IMR-90 (cell line): ENCODE measurements around the gene CNTN5. TPM values are rescaled to one million over a fixed set of nuclear protein-coding genes. Genes with fewer than 3 reads are reported as not detected.

Experiments used
- ATAC-seq: fragments of 200-7000 bp; cut with Tn5 transposase; 2 replicates; pipeline ENCODE4 v1.9.1; 2020; ENCODE audit warnings: low read depth, mild to moderate bottlenecking, moderate library complexity
- BruUV-seq: library from RNA; stranded (reverse); fragments of 400-500 nt; replicated peaks from 2 replicates; lab custom pipeline; 2021; lab: Mats Ljungman, UMichigan
- CTCF ChIA-PET: fragments of 300-600 bp; formaldehyde crosslinking; extraction: SDS; loops from one replicate; lab custom pipeline; 2021; ENCODE audit warnings: antibody characterized with exemption; lab: Yijun Ruan, JAX
- POLR2A ChIA-PET: fragments of 300-600 bp; sonication (Branson Sonifier 250); formaldehyde crosslinking; loops from one replicate; lab custom pipeline; 2022; ENCODE audit warnings: antibody characterized with exemption; ENCODE audit not compliant: unreplicated experiment; lab: Charles Lee
- DNase-seq: peaks from one replicate; pipeline ENCODE4 v3.0.0; 2013
- H2AFZ ChIP-seq: replicated peaks from 2 replicates; pipeline ENCODE3; 2013; ENCODE audit warnings: low read length, mild to moderate bottlenecking; ENCODE audit not compliant: poor library complexity
- H2AK5ac ChIP-seq: 2 replicates; pipeline ENCODE4 v1.6.1; 2013; ENCODE audit warnings: low read depth, low read length, inconsistent platforms
- H2AK9ac ChIP-seq: replicated peaks from 2 replicates; pipeline ENCODE3; 2013; ENCODE audit warnings: mild to moderate bottlenecking, low read depth, low read length, moderate library complexity; ENCODE audit not compliant: poor library complexity
- H2BK120ac ChIP-seq: 2 replicates; pipeline ENCODE4 v1.6.1; 2013; ENCODE audit warnings: low read depth, low read length, inconsistent platforms
- H2BK15ac ChIP-seq: 3 replicates; pipeline ENCODE4 v1.6.1; 2013; ENCODE audit warnings: low read depth, low read length, inconsistent platforms
- H2BK20ac ChIP-seq: 2 replicates; pipeline ENCODE4 v1.6.1; 2013; ENCODE audit warnings: low read depth, mild to moderate bottlenecking, inconsistent platforms, low read length, moderate library complexity
- H2BK5ac ChIP-seq: 2 replicates; pipeline ENCODE4 v1.6.1; 2013; ENCODE audit warnings: mild to moderate bottlenecking, low read depth, low read length, inconsistent platforms; ENCODE audit not compliant: poor library complexity, severe bottlenecking
- H3K14ac ChIP-seq: replicated peaks from 2 replicates; pipeline ENCODE4 v1.6.1; 2013; ENCODE audit warnings: low read depth, low read length, inconsistent platforms
- H3K18ac ChIP-seq: 2 replicates; pipeline ENCODE4 v1.6.1; 2013; ENCODE audit warnings: low read depth, low read length, control low read depth
- H3K23ac ChIP-seq: 2 replicates; pipeline ENCODE4 v1.6.1; 2013; ENCODE audit warnings: low read depth, low read length, inconsistent platforms
- H3K27ac ChIP-seq: 2 replicates; pipeline ENCODE4 v1.5.1; 2013; ENCODE audit warnings: mild to moderate bottlenecking, control low read depth, low read length; ENCODE audit not compliant: insufficient read depth
- H3K27me3 ChIP-seq: 2 replicates; pipeline ENCODE4 v1.6.1; 2013; ENCODE audit warnings: low read length; ENCODE audit not compliant: control insufficient read depth, insufficient read depth
- H3K36me3 ChIP-seq: 2 replicates; pipeline ENCODE4 v1.6.1; 2013; ENCODE audit warnings: low read length, mixed read lengths; ENCODE audit not compliant: control insufficient read depth, insufficient read depth
- H3K4ac ChIP-seq: 2 replicates; pipeline ENCODE4 v1.6.1; 2013; ENCODE audit warnings: low read depth, low read length, inconsistent platforms
- H3K4me1 ChIP-seq: 2 replicates; pipeline ENCODE4 v1.6.1; 2013; ENCODE audit warnings: low read length, mixed read lengths; ENCODE audit not compliant: control insufficient read depth, insufficient read depth
- H3K4me2 ChIP-seq: 2 replicates; pipeline ENCODE4 v1.6.1; 2013; ENCODE audit warnings: low read depth, mild to moderate bottlenecking, control low read depth, low read length, moderate library complexity
- H3K4me3 ChIP-seq: 2 replicates; pipeline ENCODE4 v1.5.1; 2013; ENCODE audit warnings: low read depth, mild to moderate bottlenecking, control low read depth, low read length, moderate library complexity; ENCODE audit not compliant: insufficient read depth
- H3K56ac ChIP-seq: 2 replicates; pipeline ENCODE4 v1.6.1; 2013; ENCODE audit warnings: low read length, inconsistent platforms; ENCODE audit not compliant: insufficient read depth; ENCODE audit errors: extremely low read depth
- H3K79me1 ChIP-seq, 2 experiments: 2 replicates each; pipeline ENCODE4 v1.6.1; 2013; ENCODE audit warnings: low read length in 2 of 2, inconsistent platforms in 1 of 2, low read depth in 1 of 2
- H3K9ac ChIP-seq: 2 replicates; pipeline ENCODE4 v1.6.1; 2013; ENCODE audit warnings: low read depth, low read length, control low read depth
- H3K9me1 ChIP-seq: 2 replicates; pipeline ENCODE4 v1.6.1; 2013; ENCODE audit warnings: low read length, inconsistent platforms; ENCODE audit not compliant: insufficient read depth
- H3K9me3 ChIP-seq: 2 replicates; pipeline ENCODE4 v1.6.1; 2013; ENCODE audit warnings: low read length; ENCODE audit not compliant: control insufficient read depth, insufficient read depth
- H4K20me1 ChIP-seq: 2 replicates; pipeline ENCODE4 v1.6.1; 2013; ENCODE audit warnings: low read length, inconsistent platforms; ENCODE audit not compliant: insufficient read depth
- H4K5ac ChIP-seq: 2 replicates; pipeline ENCODE4 v1.6.1; 2013; ENCODE audit warnings: mild to moderate bottlenecking, low read depth, low read length, control low read depth
- H4K8ac ChIP-seq, 2 experiments: 2 replicates each; pipeline ENCODE4 v1.6.1; 2013; ENCODE audit warnings: low read depth in 2 of 2, low read length in 2 of 2, control low read depth in 1 of 2, inconsistent platforms in 1 of 2
- H4K91ac ChIP-seq: 2 replicates; pipeline ENCODE4 v1.6.1; 2013; ENCODE audit warnings: low read depth, low read length, inconsistent platforms; ENCODE audit not compliant: insufficient read depth
- BHLHE40 ChIP-seq: fragments of 150-350 bp; IDR thresholded peaks from 2 replicates; pipeline ENCODE4 v1.6.1; 2016; ENCODE audit warnings: mild to moderate bottlenecking, low read depth, low read length
- CEBPB ChIP-seq: IDR thresholded peaks from 2 replicates; pipeline ENCODE4 v1.6.1; 2012; ENCODE audit warnings: low read depth, low read length, improper control_type of control experiment
- CHD1 ChIP-seq: IDR thresholded peaks from 2 replicates; pipeline ENCODE4 v1.6.1; 2012; ENCODE audit warnings: low read depth, low read length, improper control_type of control experiment
- FOS ChIP-seq: fragments of 150-350 bp; IDR thresholded peaks from 2 replicates; pipeline ENCODE4 v1.6.1; 2016; ENCODE audit warnings: low read depth, low read length
- MAFK ChIP-seq: IDR thresholded peaks from 2 replicates; pipeline ENCODE4 v1.6.1; 2012; ENCODE audit warnings: low read depth, low read length, improper control_type of control experiment
- MAZ ChIP-seq: IDR thresholded peaks from 2 replicates; pipeline ENCODE4 v1.6.1; 2012; ENCODE audit warnings: low read depth, mild to moderate bottlenecking, low read length, improper control_type of control experiment, moderate library complexity, borderline replicate concordance
- MXI1 ChIP-seq: IDR thresholded peaks from 2 replicates; pipeline ENCODE4 v1.6.1; 2012; ENCODE audit warnings: low read depth, mild to moderate bottlenecking, low read length, moderate library complexity, borderline replicate concordance
- NFE2L2 ChIP-seq: fragments of 150-350 bp; IDR thresholded peaks from 2 replicates; pipeline ENCODE4 v1.6.1; 2016; ENCODE audit warnings: low read depth, mild to moderate bottlenecking, low read length
- POLR2A ChIP-seq: IDR thresholded peaks from 2 replicates; pipeline ENCODE4 v1.6.1; 2012; ENCODE audit warnings: mild to moderate bottlenecking, low read depth, low read length
- RAD21 ChIP-seq: IDR thresholded peaks from 2 replicates; pipeline ENCODE4 v1.6.1; 2012; ENCODE audit warnings: low read length, improper control_type of control experiment
- RCOR1 ChIP-seq: IDR thresholded peaks from 2 replicates; pipeline ENCODE4 v1.6.1; 2012; ENCODE audit warnings: mild to moderate bottlenecking, low read length, improper control_type of control experiment; ENCODE audit not compliant: insufficient replicate concordance
- RFX5 ChIP-seq: IDR thresholded peaks from 2 replicates; pipeline ENCODE4 v1.8.0; 2012; ENCODE audit warnings: low read depth, mild to moderate bottlenecking, low read length, moderate library complexity
- SMC3 ChIP-seq: fragments of 150-350 bp; IDR thresholded peaks from 2 replicates; pipeline ENCODE4 v1.6.1; 2016; ENCODE audit warnings: low read depth, mild to moderate bottlenecking, antibody characterized with exemption, low read length, moderate library complexity
- WGBS, 2 experiments: methylation state at CpG; one replicate each; pipeline versions ENCODE4 v1.1.5 to v1.1.7; 2013; ENCODE audit warnings: missing lambda C conversion rate in 2 of 2; ENCODE audit not compliant: insufficient read length in 1 of 2; ENCODE audit errors: extremely low coverage in 2 of 2; 5-methylcytosine and 5-hydroxymethylcytosine counted together
- dilution Hi-C: fragments of 300-500 bp; cut with HindIII; formaldehyde crosslinking; loops from one replicate; pipeline ENCODE4 v1.14.3; 2018; ENCODE audit warnings: low sequenced_read_pairs; ENCODE audit not compliant: unreplicated experiment
- in situ Hi-C: fragments of 300-500 bp; cut with MboI; formaldehyde crosslinking; loops from 3 replicates; pipeline ENCODE4 v1.14.3; 2019; ENCODE audit warnings: low sequenced_read_pairs, inconsistent platforms, mixed read lengths
- intact Hi-C: fragments of 100-400 bp; cut with micrococcal nuclease; formaldehyde crosslinking; loops from 2 replicates; pipeline ENCODE4 v1.10.0; 2022
- polyA plus RNA-seq, 3 experiments: library from polyadenylated mRNA; depleted of rRNA; stranded (reverse); fragments of >200 nt; gene quantifications; 2 replicates each; pipeline ENCODE4 v1.2.3, GENCODE V29; 2012; ENCODE audit warnings: low replicate concordance in 1 of 3
- total RNA-seq: library from RNA; depleted of rRNA; stranded (reverse); fragments of >200 nt; gene quantifications from 2 replicates; pipeline ENCODE4 v1.2.3, GENCODE V29; 2012
- TF ChIP-seq, protein P1 (sequence below): fragments of 150-350 bp; IDR thresholded peaks from 2 replicates; pipeline ENCODE4 v1.6.1; 2017; ENCODE audit warnings: mild to moderate bottlenecking, antibody characterized with exemption, low read length, low read depth
- TF ChIP-seq, protein P2 (sequence below): conservative IDR thresholded peaks from 2 replicates; pipeline ENCODE4 v1.5.1; 2012; ENCODE audit warnings: mild to moderate bottlenecking, low read depth, low read length, improper control_type of control experiment
- TF ChIP-seq, protein P3 (sequence below): fragments of 150-350 bp; IDR thresholded peaks from 2 replicates; pipeline ENCODE4 v1.6.1; 2016; ENCODE audit warnings: low read depth, mild to moderate bottlenecking, low read length, moderate library complexity, borderline replicate concordance

Gene CNTN5
- total and polyA plus RNA-seq, 2 of the 4 experiments (the other 2 are of a cell fraction), result not detected

DNA sequence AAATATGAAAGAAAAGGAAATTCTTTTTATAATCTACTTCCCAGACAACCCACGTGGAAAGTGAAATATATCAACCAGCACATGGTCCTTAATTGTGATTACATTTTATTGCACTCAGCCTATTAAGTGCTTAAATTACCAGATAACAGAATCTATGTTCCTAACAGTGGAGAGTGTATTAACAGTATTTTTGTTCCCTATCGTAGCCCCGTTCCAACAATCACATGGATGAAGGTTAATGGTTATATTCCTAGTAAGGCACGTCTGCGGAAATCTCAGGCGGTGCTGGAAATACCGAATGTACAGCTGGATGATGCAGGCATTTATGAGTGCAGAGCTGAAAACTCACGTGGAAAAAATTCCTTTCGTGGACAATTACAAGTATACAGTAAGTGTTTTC, 1040.3 kb downstream of the CNTN5 start:
- no TSS peak for BruUV-seq
- no peaks in the 10 kb centered on the region for H3K4me1 ChIP-seq
- dilution Hi-C loops (no loop called here), in situ Hi-C loops (no loop called here), intact Hi-C loops (no loop called here)
- ChIA-PET CTCF (no interaction called here), POLR2A (no interaction called here)
- H2BK120ac ChIP-seq, result no peak overlapping the region
- H3K4me3 ChIP-seq, result no peak overlapping the region
- no peak for ATAC-seq
- peaks cover 3% of the 10 kb centered on the region; the same call in 1 of the 2 replicates for H3K9me3 ChIP-seq
- no peak overlapping the region for H4K91ac ChIP-seq
- H3K36me3 ChIP-seq, result no peaks in the 10 kb centered on the region
- H2BK5ac ChIP-seq, result no peak overlapping the region
- no peak overlapping the region for H3K23ac ChIP-seq
- H2AK5ac ChIP-seq, result no peak overlapping the region
- H3K79me1 ChIP-seq, result no peaks in the 10 kb centered on the region
- H3K27me3 ChIP-seq, result no peaks in the 10 kb centered on the region
- no peak overlapping the region for H4K5ac ChIP-seq
- H4K8ac ChIP-seq, result no peak overlapping the region
- TF ChIP-seq, protein P1, sequence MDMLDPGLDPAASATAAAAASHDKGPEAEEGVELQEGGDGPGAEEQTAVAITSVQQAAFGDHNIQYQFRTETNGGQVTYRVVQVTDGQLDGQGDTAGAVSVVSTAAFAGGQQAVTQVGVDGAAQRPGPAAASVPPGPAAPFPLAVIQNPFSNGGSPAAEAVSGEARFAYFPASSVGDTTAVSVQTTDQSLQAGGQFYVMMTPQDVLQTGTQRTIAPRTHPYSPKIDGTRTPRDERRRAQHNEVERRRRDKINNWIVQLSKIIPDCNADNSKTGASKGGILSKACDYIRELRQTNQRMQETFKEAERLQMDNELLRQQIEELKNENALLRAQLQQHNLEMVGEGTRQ, result no peak
- TF ChIP-seq NFE2L2 (no peak), POLR2A (no peak), RCOR1 (no peak), BHLHE40 (no peak), MAZ (no peak), RFX5 (no peak), CEBPB (no peak), CHD1 (no peak), SMC3 (no peak), RAD21 (no peak), MAFK (no peak), MXI1 (no peak), FOS (no peak)
- TF ChIP-seq, protein P2, sequence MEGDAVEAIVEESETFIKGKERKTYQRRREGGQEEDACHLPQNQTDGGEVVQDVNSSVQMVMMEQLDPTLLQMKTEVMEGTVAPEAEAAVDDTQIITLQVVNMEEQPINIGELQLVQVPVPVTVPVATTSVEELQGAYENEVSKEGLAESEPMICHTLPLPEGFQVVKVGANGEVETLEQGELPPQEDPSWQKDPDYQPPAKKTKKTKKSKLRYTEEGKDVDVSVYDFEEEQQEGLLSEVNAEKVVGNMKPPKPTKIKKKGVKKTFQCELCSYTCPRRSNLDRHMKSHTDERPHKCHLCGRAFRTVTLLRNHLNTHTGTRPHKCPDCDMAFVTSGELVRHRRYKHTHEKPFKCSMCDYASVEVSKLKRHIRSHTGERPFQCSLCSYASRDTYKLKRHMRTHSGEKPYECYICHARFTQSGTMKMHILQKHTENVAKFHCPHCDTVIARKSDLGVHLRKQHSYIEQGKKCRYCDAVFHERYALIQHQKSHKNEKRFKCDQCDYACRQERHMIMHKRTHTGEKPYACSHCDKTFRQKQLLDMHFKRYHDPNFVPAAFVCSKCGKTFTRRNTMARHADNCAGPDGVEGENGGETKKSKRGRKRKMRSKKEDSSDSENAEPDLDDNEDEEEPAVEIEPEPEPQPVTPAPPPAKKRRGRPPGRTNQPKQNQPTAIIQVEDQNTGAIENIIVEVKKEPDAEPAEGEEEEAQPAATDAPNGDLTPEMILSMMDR, result no peak
- TF ChIP-seq, protein P3, sequence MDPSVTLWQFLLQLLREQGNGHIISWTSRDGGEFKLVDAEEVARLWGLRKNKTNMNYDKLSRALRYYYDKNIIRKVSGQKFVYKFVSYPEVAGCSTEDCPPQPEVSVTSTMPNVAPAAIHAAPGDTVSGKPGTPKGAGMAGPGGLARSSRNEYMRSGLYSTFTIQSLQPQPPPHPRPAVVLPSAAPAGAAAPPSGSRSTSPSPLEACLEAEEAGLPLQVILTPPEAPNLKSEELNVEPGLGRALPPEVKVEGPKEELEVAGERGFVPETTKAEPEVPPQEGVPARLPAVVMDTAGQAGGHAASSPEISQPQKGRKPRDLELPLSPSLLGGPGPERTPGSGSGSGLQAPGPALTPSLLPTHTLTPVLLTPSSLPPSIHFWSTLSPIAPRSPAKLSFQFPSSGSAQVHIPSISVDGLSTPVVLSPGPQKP, result no peak
- no peak overlapping the region for H2BK20ac ChIP-seq
- H3K27ac ChIP-seq, result no peak overlapping the region
- H3K4ac ChIP-seq, result no peak overlapping the region
- no peak overlapping the region for H3K14ac ChIP-seq
- no peak overlapping the region for H2AFZ ChIP-seq
- H3K9me1 ChIP-seq, result no peaks in the 10 kb centered on the region
- H2AK9ac ChIP-seq, result no peak overlapping the region
- H3K4me2 ChIP-seq, result no peak overlapping the region
- no peak overlapping the region for H3K18ac ChIP-seq
- no peaks in the 10 kb centered on the region for H4K20me1 ChIP-seq
- H3K56ac ChIP-seq, result no peak overlapping the region
- H3K9ac ChIP-seq, result no peak overlapping the region
- no peak overlapping the region for H2BK15ac ChIP-seq
- DNase-seq, result no peak
- 55% methylated on average over 5 of the region's 9 CpGs; no CpG with 5 or more reads in 1 of the 2 experiments for WGBS, 2 experiments
